HG02943 (cell line): ENCODE data around the gene ADGRL1.
"Not testable (repeated sequence)": the region's sequence is repeated elsewhere in the genome, so short reads cannot be mapped to it uniquely, and the experiment has no call there.

Experiments used
- ATAC-seq: cut with Tn5 transposase; IDR thresholded peaks from one replicate; pipeline ENCODE4 v1.9.1; 2021; ENCODE audit warnings: mild to moderate bottlenecking, low read depth, moderate library complexity; ENCODE audit not compliant: unreplicated experiment

The ADGRL1 gene

GRCh38 chr19:14221345-14221744 is 15.4 kb upstream of the ADGRL1 start:
- not testable (repeated sequence) for ATAC-seq

- no peak for ATAC-seq
These were observed 12.8 kb upstream of the ADGRL1 start for GRCh38 chr19:14218620-14219330.

- ATAC-seq, result not testable (repeated sequence)
These were observed 11.9 kb upstream of the ADGRL1 start for GRCh38 chr19:14217886-14218285.

- no peak for ATAC-seq
These were observed 8.6 kb upstream of the ADGRL1 start for GRCh38 chr19:14214580-14214979.

- ATAC-seq, result not testable (repeated sequence)
These were observed 4.2 kb upstream of the ADGRL1 start for GRCh38 chr19:14210182-14210581.

GRCh38 chr19:14209401-14209800 is 3.4 kb upstream of the ADGRL1 start:
- ATAC-seq, result not testable (repeated sequence)

- ATAC-seq, result not testable (repeated sequence)
These were observed 2.5 kb upstream of the ADGRL1 start for GRCh38 chr19:14208496-14208895.

- not testable (repeated sequence) for ATAC-seq
These were observed 1.8 kb upstream of the ADGRL1 start for GRCh38 chr19:14207796-14208195.

GRCh38 chr19:14206737-14207726 is 1.1 kb upstream of the ADGRL1 start:
- not testable (repeated sequence) for ATAC-seq

GRCh38 chr19:14206308-14206707 is 339 bp upstream of the ADGRL1 start:
- not testable (repeated sequence) for ATAC-seq

- not testable (repeated sequence) for ATAC-seq
These were observed 1.1 kb downstream of the ADGRL1 start for GRCh38 chr19:14204676-14205451.

GRCh38 chr19:14204219-14204618 is 1.8 kb downstream of the ADGRL1 start:
- ATAC-seq, result not testable (repeated sequence)

- ATAC-seq, result not testable (repeated sequence)
These were observed 2.2 kb downstream of the ADGRL1 start for GRCh38 chr19:14203788-14204187.

- no peak for ATAC-seq
These were observed 2.8 kb downstream of the ADGRL1 start for GRCh38 chr19:14203177-14203576.

GRCh38 chr19:14201481-14201880 is 4.5 kb downstream of the ADGRL1 start:
- ATAC-seq, result not testable (repeated sequence)

GRCh38 chr19:14200147-14200841 is 5.7 kb downstream of the ADGRL1 start:
- not testable (repeated sequence) for ATAC-seq

GRCh38 chr19:14198384-14199376 is 7.3 kb downstream of the ADGRL1 start:
- no peak for ATAC-seq

- ATAC-seq, result no peak
These were observed 8.1 kb downstream of the ADGRL1 start for GRCh38 chr19:14197882-14198281.

- not testable (repeated sequence) for ATAC-seq
These were observed 8.7 kb downstream of the ADGRL1 start for GRCh38 chr19:14197288-14197687.
